PFSK-1 (cell line): Measurements from ENCODE around the gene GJA9.

Experiments
- FOXP2 ChIP-seq: optimal IDR thresholded peaks from 2 replicates; pipeline ENCODE3; 2011; ENCODE audit warnings: borderline replicate concordance, control low read depth, inconsistent platforms; ENCODE audit not compliant: insufficient read depth; ENCODE audit errors: extremely low read length, extremely low read depth
- POLR2AphosphoS5 ChIP-seq: IDR thresholded peaks from 2 replicates; pipeline ENCODE4 v1.6.1; 2012; ENCODE audit warnings: low read depth, mild to moderate bottlenecking, control low read depth, low read length, moderate library complexity
- REST ChIP-seq, 2 experiments: IDR thresholded peaks; 2 replicates each; pipeline versions ENCODE4 v1.6.1 to v1.8.0; 2011 to 2012; ENCODE audit warnings: low read depth in 2 of 2, low read length in 2 of 2, control low read depth in 1 of 2, inconsistent platforms in 1 of 2, mild to moderate bottlenecking in 1 of 2, moderate library complexity in 1 of 2; ENCODE audit not compliant: insufficient read depth in 1 of 2
- TAF1 ChIP-seq: IDR thresholded peaks from 2 replicates; pipeline ENCODE4 v1.6.1; 2012; ENCODE audit warnings: low read length, control low read depth, borderline replicate concordance; ENCODE audit not compliant: insufficient read depth

GRCh38 chr1:38917337-38917736 is 36.0 kb upstream of the GJA9 start:
- no peak for TF ChIP-seq REST (IDR thresholded peaks at IDR 0.05; ENCODE audit: insufficient read depth in 1 of 2, low read depth in 2 of 2, low read length in 2 of 2)
- no peak for TF ChIP-seq POLR2AphosphoS5
- no peak for TF ChIP-seq TAF1
- no peak for TF ChIP-seq FOXP2
